ENCODE data around the gene FAM219A.

FAM219A gene

DNA sequence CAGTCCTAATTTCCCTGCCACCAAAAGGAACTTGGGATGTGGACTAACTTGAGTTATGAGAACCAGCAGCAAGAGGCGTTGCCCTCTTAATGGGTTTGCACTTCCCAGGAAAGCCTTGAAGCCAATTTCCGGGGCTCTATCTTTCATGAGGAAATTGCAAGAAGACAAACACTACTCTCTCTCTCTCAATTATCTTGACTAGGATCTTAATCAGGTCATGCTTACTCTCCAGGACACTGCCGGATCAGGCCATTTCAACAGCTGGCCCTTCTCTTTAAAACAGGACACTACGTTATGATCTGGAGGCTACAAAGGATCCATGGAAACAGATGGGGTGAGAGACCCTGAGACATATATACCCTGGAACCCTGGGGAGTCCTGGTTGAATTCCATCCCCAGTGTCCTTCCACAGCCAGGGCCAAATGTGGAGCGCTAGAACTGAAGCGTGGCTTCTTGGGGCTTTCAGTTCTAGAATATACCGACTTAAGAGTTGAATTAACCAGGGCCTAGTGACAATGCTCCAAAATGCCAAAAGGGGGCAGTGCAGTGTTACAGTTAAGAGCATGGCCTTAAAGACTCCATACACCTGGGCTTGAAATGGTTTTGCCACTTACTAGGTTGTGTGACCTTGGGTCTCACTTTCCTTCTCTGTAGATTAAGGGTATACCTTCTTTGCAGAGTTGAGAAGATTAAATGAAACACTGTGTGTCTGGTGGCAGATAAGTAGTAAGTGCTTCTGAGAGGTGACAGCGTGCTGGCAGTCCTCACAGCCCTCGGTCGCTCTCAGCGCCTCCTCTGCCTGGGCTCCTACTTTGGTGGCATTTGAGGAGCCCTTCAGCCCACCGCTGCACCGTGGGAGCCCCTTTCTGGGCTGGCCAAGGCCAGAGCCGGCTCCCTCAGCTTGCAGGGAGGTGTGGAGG is 21.1 kb downstream of the FAM219A start:
- Histone ChIP-seq H2AFZ (ENCODE audit: low read length) (no peak overlapping the region), H3K4me3 (ENCODE audit: low read depth, low read length, poor library complexity, severe bottlenecking) (no peak overlapping the region), H4K20me1 (ENCODE audit: insufficient read depth, low read length) (no peaks in the 10 kb centered on the region), H3K9me2 (ENCODE audit: low read depth, low read length) (no peaks in the 10 kb centered on the region), H3K36me3 (ENCODE audit: insufficient read depth, low read length) (no peaks in the 10 kb centered on the region), H3K79me2 (ENCODE audit: insufficient read depth, low read length) (no peaks in the 10 kb centered on the region), H3F3A (ENCODE audit: insufficient read depth, low read length) (no peaks in the 10 kb centered on the region), H3K9me3 (ENCODE audit: low read length) (no peaks in the 10 kb centered on the region), H3K9ac (ENCODE audit: low read length) (no peak overlapping the region), H3K27me3 (ENCODE audit: insufficient read depth, low read length) (no peaks in the 10 kb centered on the region), H3K27ac (ENCODE audit: low read depth, low read length, poor library complexity, severe bottlenecking) (no peak overlapping the region), H3K4me2 (ENCODE audit: low read length) (no peak overlapping the region), H3K4me1 (ENCODE audit: insufficient read depth, low read length, severe bottlenecking) (no peaks in the 10 kb centered on the region)
- TF ChIP-seq EZH2 (IDR thresholded peaks at IDR 0.05; ENCODE audit: borderline replicate concordance, low read length): no peak
- TF ChIP-seq, protein P1, sequence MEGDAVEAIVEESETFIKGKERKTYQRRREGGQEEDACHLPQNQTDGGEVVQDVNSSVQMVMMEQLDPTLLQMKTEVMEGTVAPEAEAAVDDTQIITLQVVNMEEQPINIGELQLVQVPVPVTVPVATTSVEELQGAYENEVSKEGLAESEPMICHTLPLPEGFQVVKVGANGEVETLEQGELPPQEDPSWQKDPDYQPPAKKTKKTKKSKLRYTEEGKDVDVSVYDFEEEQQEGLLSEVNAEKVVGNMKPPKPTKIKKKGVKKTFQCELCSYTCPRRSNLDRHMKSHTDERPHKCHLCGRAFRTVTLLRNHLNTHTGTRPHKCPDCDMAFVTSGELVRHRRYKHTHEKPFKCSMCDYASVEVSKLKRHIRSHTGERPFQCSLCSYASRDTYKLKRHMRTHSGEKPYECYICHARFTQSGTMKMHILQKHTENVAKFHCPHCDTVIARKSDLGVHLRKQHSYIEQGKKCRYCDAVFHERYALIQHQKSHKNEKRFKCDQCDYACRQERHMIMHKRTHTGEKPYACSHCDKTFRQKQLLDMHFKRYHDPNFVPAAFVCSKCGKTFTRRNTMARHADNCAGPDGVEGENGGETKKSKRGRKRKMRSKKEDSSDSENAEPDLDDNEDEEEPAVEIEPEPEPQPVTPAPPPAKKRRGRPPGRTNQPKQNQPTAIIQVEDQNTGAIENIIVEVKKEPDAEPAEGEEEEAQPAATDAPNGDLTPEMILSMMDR (IDR thresholded peaks at IDR 0.05; ENCODE audit: low read length): peak; percentile 85

DNA sequence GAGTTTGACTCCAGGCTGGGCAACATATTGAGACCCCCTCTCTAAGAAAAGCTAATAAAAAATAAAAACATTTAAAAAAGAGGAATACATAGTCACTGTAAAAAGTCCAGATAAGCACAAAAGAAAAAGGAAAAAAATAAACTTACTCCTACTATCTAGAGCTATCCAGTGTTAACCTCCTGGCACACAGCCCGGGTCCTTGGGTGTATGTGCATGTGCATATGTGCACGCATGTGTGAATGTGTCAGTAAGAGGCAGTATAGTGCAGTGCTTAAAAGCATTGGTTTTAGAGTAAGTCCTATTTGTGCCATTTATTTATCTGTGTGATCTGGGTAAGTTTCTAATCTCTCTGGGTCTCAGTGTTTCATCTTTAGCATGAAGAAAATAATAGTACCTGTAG is 26.7 kb downstream of the FAM219A start:
- Histone ChIP-seq H2AFZ (ENCODE audit: low read length) (no peak overlapping the region), H3K27me3 (ENCODE audit: insufficient read depth, low read length) (no peaks in the 10 kb centered on the region), H3K9me2 (ENCODE audit: low read depth, low read length) (no peaks in the 10 kb centered on the region), H3K9me3 (ENCODE audit: low read length) (no peaks in the 10 kb centered on the region), H3F3A (ENCODE audit: insufficient read depth, low read length) (no peaks in the 10 kb centered on the region), H3K4me3 (ENCODE audit: low read depth, low read length, poor library complexity, severe bottlenecking) (no peak overlapping the region), H4K20me1 (ENCODE audit: insufficient read depth, low read length) (no peaks in the 10 kb centered on the region), H3K36me3 (ENCODE audit: insufficient read depth, low read length) (no peaks in the 10 kb centered on the region), H3K79me2 (ENCODE audit: insufficient read depth, low read length) (no peaks in the 10 kb centered on the region), H3K4me2 (ENCODE audit: low read length) (no peak overlapping the region), H3K9ac (ENCODE audit: low read length) (no peak overlapping the region), H3K4me1 (ENCODE audit: insufficient read depth, low read length, severe bottlenecking) (no peaks in the 10 kb centered on the region), H3K27ac (ENCODE audit: low read depth, low read length, poor library complexity, severe bottlenecking) (no peak overlapping the region)
- TF ChIP-seq EZH2 (IDR thresholded peaks at IDR 0.05; ENCODE audit: borderline replicate concordance, low read length): no peak
- TF ChIP-seq, protein P1 (IDR thresholded peaks at IDR 0.05; ENCODE audit: low read length): no peak

DNA sequence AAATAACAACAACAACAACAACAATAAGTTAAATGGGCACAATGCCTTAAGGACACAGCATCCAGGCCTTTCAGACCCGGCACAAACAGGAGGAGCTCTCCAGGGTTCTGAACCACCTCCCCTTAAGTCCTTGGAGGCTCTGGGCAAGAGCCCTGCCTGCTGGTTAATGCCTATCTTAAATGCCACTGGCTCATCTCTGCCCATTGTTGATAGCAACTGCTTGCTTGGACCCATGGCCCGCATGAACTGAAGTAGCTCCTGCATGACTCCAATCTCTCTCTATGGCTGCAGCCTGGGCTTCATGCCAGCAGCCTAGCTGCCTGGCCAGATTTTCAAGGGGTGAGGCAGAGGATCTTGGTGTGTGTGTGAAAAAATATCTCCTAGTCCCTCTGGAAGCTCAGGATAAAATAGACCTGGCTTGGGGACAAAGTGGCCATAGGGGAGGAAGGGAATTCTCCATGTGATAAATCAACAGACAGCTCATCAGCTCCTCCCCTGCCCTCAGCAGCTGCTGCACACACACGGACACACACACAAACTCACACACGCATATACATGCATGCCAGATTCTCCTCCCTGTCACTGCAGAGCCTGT is 27.4 kb downstream of the FAM219A start:
- Histone ChIP-seq H3K9ac (ENCODE audit: low read length) (no peak overlapping the region), H3K27ac (ENCODE audit: low read depth, low read length, poor library complexity, severe bottlenecking) (no peak overlapping the region), H3K36me3 (ENCODE audit: insufficient read depth, low read length) (no peaks in the 10 kb centered on the region), H3K79me2 (ENCODE audit: insufficient read depth, low read length) (no peaks in the 10 kb centered on the region), H4K20me1 (ENCODE audit: insufficient read depth, low read length) (no peaks in the 10 kb centered on the region), H3K4me1 (ENCODE audit: insufficient read depth, low read length, severe bottlenecking) (no peaks in the 10 kb centered on the region), H3K4me2 (ENCODE audit: low read length) (no peak overlapping the region), H3K4me3 (ENCODE audit: low read depth, low read length, poor library complexity, severe bottlenecking) (no peak overlapping the region), H2AFZ (ENCODE audit: low read length) (no peak overlapping the region), H3K27me3 (ENCODE audit: insufficient read depth, low read length) (no peaks in the 10 kb centered on the region), H3K9me2 (ENCODE audit: low read depth, low read length) (no peaks in the 10 kb centered on the region), H3K9me3 (ENCODE audit: low read length) (no peaks in the 10 kb centered on the region), H3F3A (ENCODE audit: insufficient read depth, low read length) (no peaks in the 10 kb centered on the region)
- TF ChIP-seq EZH2 (IDR thresholded peaks at IDR 0.05; ENCODE audit: borderline replicate concordance, low read length): no peak
- TF ChIP-seq, protein P1 (IDR thresholded peaks at IDR 0.05; ENCODE audit: low read length): no peak

All from OCI-LY1 (cell line).